ENCODE results near the gene CHI3L2.

CHI3L2 gene

GRCh38 chr1:111256988-111257658 is 29.6 kb downstream of the CHI3L2 start:
- no peak for DNase-seq

- no peak for DNase-seq
Observed at GRCh38 chr1:111267801-111268508, 40.4 kb downstream of the CHI3L2 start.

- no peak for DNase-seq
Observed at GRCh38 chr1:111269825-111270406, 42.4 kb downstream of the CHI3L2 start.

- peak in 1 of 2 experiments; percentile 2 for DNase-seq
Observed at GRCh38 chr1:111270771-111271463, 43.4 kb downstream of the CHI3L2 start.

GRCh38 chr1:111271464-111271801 is 43.9 kb downstream of the CHI3L2 start:
- no peak for DNase-seq

- no peak for DNase-seq
Observed at GRCh38 chr1:111272081-111272480, 44.6 kb downstream of the CHI3L2 start.

- DNase-seq: no peak
Observed at GRCh38 chr1:111274653-111275052, 47.1 kb downstream of the CHI3L2 start.

- no peak for DNase-seq
Observed at GRCh38 chr1:111275079-111275478, 47.6 kb downstream of the CHI3L2 start.

- no peak for DNase-seq
Observed at GRCh38 chr1:111275780-111276433, 48.4 kb downstream of the CHI3L2 start.

- no peak for DNase-seq
Observed at GRCh38 chr1:111279144-111279543, 51.6 kb downstream of the CHI3L2 start.

GRCh38 chr1:111280267-111280666 is 52.8 kb downstream of the CHI3L2 start:
- no peak for DNase-seq

- DNase-seq: no peak
Observed at GRCh38 chr1:111281411-111281810, 53.9 kb downstream of the CHI3L2 start.

- no peak for DNase-seq
Observed at GRCh38 chr1:111283838-111284237, 56.3 kb downstream of the CHI3L2 start.

GRCh38 chr1:111285879-111286278 is 58.4 kb downstream of the CHI3L2 start:
- no peak for DNase-seq

GRCh38 chr1:111286912-111287311 is 59.4 kb downstream of the CHI3L2 start:
- no peak for DNase-seq

- DNase-seq: no peak
Observed at GRCh38 chr1:111289371-111289770, 61.9 kb downstream of the CHI3L2 start.

- DNase-seq: no peak
Observed at GRCh38 chr1:111290104-111290503, 62.6 kb downstream of the CHI3L2 start.

- DNase-seq: no peak
Observed at GRCh38 chr1:111290630-111291029, 63.1 kb downstream of the CHI3L2 start, which contains the start of gene CHIA. Gene CHIA, plus strand, starts transcription at chr1:111290851. Its CDS starts 19,617 bp downstream, at chr1:111310468.

Data from activated CD4-positive, alpha-beta T cell treated with anti-CD3 and anti-CD28 coated beads, Interleukin-2, amount 50 U/mL, for 4 hours (primary cell).